Activated CD8-positive, alpha-beta T cell treated with anti-CD3 and anti-CD28 coated beads for 36 hours (primary cell): ENCODE data around the gene CEP170. TPM values are rescaled to one million over a fixed set of nuclear protein-coding genes. Genes with fewer than 3 reads are reported as not detected.

Experiments used
- ATAC-seq: fragments of 200-7000 bp; cut with Tn5 transposase; one replicate; pipeline ENCODE4 v1.10.0; 2021; ENCODE audit warnings: mild to moderate bottlenecking, moderate library complexity
- CTCF ChIA-PET: fragments of 350-600 bp; sonication (Branson Sonifier 250); formaldehyde crosslinking; loops from one replicate; lab custom pipeline; 2021; ENCODE audit warnings: antibody characterized with exemption; lab: Charles Lee
- POLR2A ChIA-PET: fragments of 350-600 bp; sonication (Branson Sonifier 250); formaldehyde crosslinking; loops from one replicate; lab custom pipeline; 2021; ENCODE audit warnings: antibody characterized with exemption; lab: Charles Lee
- DNase-seq: peaks from one replicate; pipeline ENCODE4 v3.0.0-alpha.2; 2020
- H3K27ac Mint-ChIP-seq: one replicate; pipeline ENCODE4 v1.8.0; 2021; ENCODE audit warnings: mild to moderate bottlenecking, mixed read lengths
- H3K27me3 Mint-ChIP-seq: one replicate; pipeline ENCODE4 v1.8.0; 2021; ENCODE audit warnings: mixed read lengths
- H3K36me3 Mint-ChIP-seq: one replicate; pipeline ENCODE4 v1.8.0; 2021; ENCODE audit warnings: low read depth, mixed read lengths
- H3K4me1 Mint-ChIP-seq: one replicate; pipeline ENCODE4 v1.8.0; 2021; ENCODE audit warnings: low read depth, mixed read lengths
- H3K4me3 Mint-ChIP-seq: one replicate; pipeline ENCODE4 v1.8.0; 2021; ENCODE audit warnings: mild to moderate bottlenecking, moderate library complexity, mixed read lengths
- H3K9me3 Mint-ChIP-seq: one replicate; pipeline ENCODE4 v1.8.0; 2021; ENCODE audit warnings: mixed read lengths
- intact Hi-C: fragments of 100-400 bp; cut with micrococcal nuclease; formaldehyde crosslinking; loops from one replicate; pipeline ENCODE4 v1.10.0; 2022
- total RNA-seq, 2 experiments: library from RNA; stranded (reverse); gene quantifications; one replicate each; pipeline ENCODE4 v1.2.3, GENCODE V29; 2021
- TF ChIP-seq, protein P1 (sequence below): fragments of 200-600 bp; IDR thresholded peaks from one replicate; pipeline ENCODE4 v1.8.0; 2022; ENCODE audit warnings: antibody characterized with exemption, mild to moderate bottlenecking

Gene CEP170
- total RNA-seq, 2 experiments from 2014 or later: 37.5 to 45.7 TPM

- intact Hi-C loops: no loop called here
- POLR2A ChIA-PET: interaction anchor here (1.7 to 2.9 kb wide), 2 partner anchors 17 to 791 kb away, joined by 7 to 13 read pairs; no protein-coding TSS in a partner anchor
- Mint-ChIP-seq H3K4me1 (peaks cover 28% of the 10 kb centered on the region), H3K4me3 (peak overlapping the region; percentile 97), H3K27me3 (no peaks in the 10 kb centered on the region), H3K27ac (peak overlapping the region; percentile 95), H3K36me3 (peaks cover 9% of the 10 kb centered on the region), H3K9me3 (no peaks in the 10 kb centered on the region)
- CTCF ChIA-PET: interaction anchor here (1.4 kb wide), 1 partner anchor 21 kb away, joined by 3 read pairs; no protein-coding TSS in a partner anchor
- TF ChIP-seq, protein P1, sequence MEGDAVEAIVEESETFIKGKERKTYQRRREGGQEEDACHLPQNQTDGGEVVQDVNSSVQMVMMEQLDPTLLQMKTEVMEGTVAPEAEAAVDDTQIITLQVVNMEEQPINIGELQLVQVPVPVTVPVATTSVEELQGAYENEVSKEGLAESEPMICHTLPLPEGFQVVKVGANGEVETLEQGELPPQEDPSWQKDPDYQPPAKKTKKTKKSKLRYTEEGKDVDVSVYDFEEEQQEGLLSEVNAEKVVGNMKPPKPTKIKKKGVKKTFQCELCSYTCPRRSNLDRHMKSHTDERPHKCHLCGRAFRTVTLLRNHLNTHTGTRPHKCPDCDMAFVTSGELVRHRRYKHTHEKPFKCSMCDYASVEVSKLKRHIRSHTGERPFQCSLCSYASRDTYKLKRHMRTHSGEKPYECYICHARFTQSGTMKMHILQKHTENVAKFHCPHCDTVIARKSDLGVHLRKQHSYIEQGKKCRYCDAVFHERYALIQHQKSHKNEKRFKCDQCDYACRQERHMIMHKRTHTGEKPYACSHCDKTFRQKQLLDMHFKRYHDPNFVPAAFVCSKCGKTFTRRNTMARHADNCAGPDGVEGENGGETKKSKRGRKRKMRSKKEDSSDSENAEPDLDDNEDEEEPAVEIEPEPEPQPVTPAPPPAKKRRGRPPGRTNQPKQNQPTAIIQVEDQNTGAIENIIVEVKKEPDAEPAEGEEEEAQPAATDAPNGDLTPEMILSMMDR: no peak
- DNase-seq: peak; percentile 7
- no peak for ATAC-seq
Observed at GRCh38 chr1:243256590-243256989, 1.5 kb upstream of the CEP170 start.

- TF ChIP-seq, protein P1: no peak
- no peaks in the 10 kb centered on the region for H3K27me3 Mint-ChIP-seq
- ChIA-PET CTCF (interaction anchor here (1.4 kb wide), 1 partner anchor 21 kb away, joined by 3 read pairs; no protein-coding TSS in a partner anchor), POLR2A (interaction anchor here (0.7 to 2.9 kb wide), 6 partner anchors 17 to 1043 kb away, joined by 3 to 13 read pairs (median 6); no protein-coding TSS in a partner anchor)
- DNase-seq: peak; percentile 98
- no peaks in the 10 kb centered on the region for H3K9me3 Mint-ChIP-seq
- H3K4me3 Mint-ChIP-seq: peak within 1 kb of the TSS; percentile 97
- peak; percentile 83 for ATAC-seq
- H3K27ac Mint-ChIP-seq: peak within 1 kb of the TSS; percentile 95
- intact Hi-C loops: no loop called here
- peaks cover 5% of the 10 kb centered on the region for H3K36me3 Mint-ChIP-seq
- peaks cover 33% of the 10 kb centered on the region for H3K4me1 Mint-ChIP-seq
Observed at GRCh38 chr1:243255791-243256512, 871 bp upstream of the CEP170 start, which contains the start of gene SDCCAG8. TSS of gene SDCCAG8 (plus strand) at chr1:243256041. CDS start at chr1:243256174, 133 bp downstream.

DNA sequence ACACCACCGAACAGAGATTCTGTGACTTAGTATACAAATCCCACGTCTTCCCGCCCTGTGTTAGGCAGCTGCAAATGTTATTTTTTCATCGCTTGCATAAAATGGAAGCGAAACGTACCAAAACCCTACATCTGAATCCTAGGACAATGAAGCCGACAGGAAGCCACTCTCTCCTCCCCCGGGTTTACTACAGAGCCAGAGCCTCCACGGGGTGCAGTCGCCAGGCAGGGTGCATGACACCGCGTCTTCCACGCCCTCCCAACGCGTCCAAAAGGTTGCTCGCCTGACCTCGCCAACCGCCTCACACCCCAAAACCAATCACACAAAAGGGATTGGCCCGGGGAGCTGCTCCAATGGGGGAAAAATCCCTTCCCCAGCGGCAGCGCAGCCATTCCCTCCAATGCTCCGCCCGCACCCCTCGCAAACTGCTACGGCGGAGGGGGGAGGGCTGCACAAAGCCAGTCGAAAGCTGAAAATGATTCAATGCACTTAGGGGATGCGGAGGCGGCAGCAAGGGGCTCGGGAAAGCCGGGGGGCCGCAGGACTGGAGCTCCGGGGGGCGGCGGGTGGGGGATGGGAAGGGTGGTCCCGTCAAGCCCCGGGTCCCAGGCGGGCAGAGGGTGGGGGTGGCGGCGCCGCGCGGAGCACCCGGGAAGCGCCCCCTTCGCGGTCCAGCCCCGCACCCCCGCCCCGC is 701 bp downstream of the CEP170 start:
- ATAC-seq: peak; percentile 14
- DNase-seq: peak; percentile 79
- Mint-ChIP-seq H3K27me3 (no peaks in the 10 kb centered on the region), H3K4me3 (peak overlapping the region; percentile 97), H3K9me3 (no peaks in the 10 kb centered on the region), H3K36me3 (peaks cover 7% of the 10 kb centered on the region), H3K27ac (peak overlapping the region; percentile 97), H3K4me1 (peaks cover 30% of the 10 kb centered on the region)
- ChIA-PET POLR2A (interaction anchor here (0.6 to 2.9 kb wide), 8 partner anchors 15 to 595 kb away, joined by 3 to 13 read pairs (median 4); no protein-coding TSS in a partner anchor), CTCF (interaction anchor here (1.7 kb wide), 1 partner anchor 22 kb away, joined by 8 read pairs; no protein-coding TSS in a partner anchor)
- TF ChIP-seq, protein P1: no peak
- intact Hi-C loops: no loop called here

- H3K27ac Mint-ChIP-seq: peak overlapping the region; percentile 71
- intact Hi-C loops: no loop called here
- DNase-seq: no peak
Observed at GRCh38 chr1:243253926-243254232, 1.2 kb downstream of the CEP170 start.

More at GRCh38 chr1:243253926-243254232, 1.2 kb downstream of the CEP170 start:
- no peaks in the 10 kb centered on the region for H3K27me3 Mint-ChIP-seq
- H3K4me1 Mint-ChIP-seq: peaks cover 30% of the 10 kb centered on the region
- ChIA-PET POLR2A (interaction anchor here (0.9 to 2.9 kb wide), 5 partner anchors 15 to 33 kb away, joined by 3 to 13 read pairs (median 8); no protein-coding TSS in a partner anchor), CTCF (interaction anchor here (1.1 to 1.7 kb wide), 3 partner anchors 10 to 21 kb away, joined by 3 to 8 read pairs (median 5); no protein-coding TSS in a partner anchor)
- peak overlapping the region; percentile 97 for H3K4me3 Mint-ChIP-seq
- peaks cover 7% of the 10 kb centered on the region for H3K36me3 Mint-ChIP-seq
- TF ChIP-seq, protein P1: no peak
- H3K9me3 Mint-ChIP-seq: no peaks in the 10 kb centered on the region
- ATAC-seq: no peak
